MM.1S (cell line): ENCODE data around the gene HS2ST1.

Experiments
- DNase-seq: peaks from one replicate; pipeline ENCODE4 v3.0.0-alpha.2; 2015
- H2AFZ ChIP-seq: fragments of 300-600 bp; sonication (generic); 2 replicates; pipeline ENCODE4 v1.6.0; 2016; ENCODE audit warnings: antibody characterized with exemption, low read length
- H3F3A ChIP-seq: fragments of 300-600 bp; sonication (generic); 2 replicates; pipeline ENCODE4 v1.6.1; 2016; ENCODE audit warnings: mild to moderate bottlenecking, antibody characterized with exemption, low read length, moderate library complexity, mixed read lengths; ENCODE audit not compliant: insufficient read depth
- H3K27ac ChIP-seq: fragments of 300-600 bp; sonication (generic); 2 replicates; pipeline ENCODE4 v1.5.1; 2016; ENCODE audit warnings: mild to moderate bottlenecking, low read length
- H3K27me3 ChIP-seq: fragments of 300-600 bp; sonication (generic); replicated peaks from 2 replicates; pipeline ENCODE4 v1.6.0; 2016; ENCODE audit warnings: low read length; ENCODE audit not compliant: insufficient read depth
- H3K36me3 ChIP-seq: fragments of 300-600 bp; sonication (generic); replicated peaks from 2 replicates; pipeline ENCODE4 v1.6.1; 2016; ENCODE audit warnings: mild to moderate bottlenecking, low read length, mixed read lengths; ENCODE audit not compliant: insufficient read depth
- H3K4me1 ChIP-seq: fragments of 300-600 bp; sonication (generic); 2 replicates; pipeline ENCODE4 v1.6.1; 2016; ENCODE audit warnings: low read length, mixed read lengths
- H3K4me2 ChIP-seq: fragments of 300-600 bp; sonication (generic); 2 replicates; pipeline ENCODE4 v1.6.0; 2016; ENCODE audit warnings: low read depth, low read length
- H3K4me3 ChIP-seq: fragments of 300-600 bp; sonication (generic); 2 replicates; pipeline ENCODE4 v1.5.1; 2016; ENCODE audit warnings: low read length, mixed read lengths
- H3K79me2 ChIP-seq: fragments of 300-600 bp; sonication (generic); 2 replicates; pipeline ENCODE4 v1.6.1; 2016; ENCODE audit warnings: mixed run types, low read length, mixed read lengths
- H3K9ac ChIP-seq: fragments of 300-600 bp; sonication (generic); 2 replicates; pipeline ENCODE4 v1.6.1; 2016; ENCODE audit warnings: low read length, mixed read lengths
- H3K9me2 ChIP-seq: fragments of 300-600 bp; sonication (generic); replicated peaks from 2 replicates; pipeline ENCODE4 v1.6.1; 2016; ENCODE audit warnings: mild to moderate bottlenecking, low read length, mixed read lengths; ENCODE audit not compliant: insufficient read depth
- H3K9me3 ChIP-seq: fragments of 300-600 bp; sonication (generic); replicated peaks from 2 replicates; pipeline ENCODE4 v1.6.1; 2016; ENCODE audit warnings: mild to moderate bottlenecking, low read length, mixed read lengths; ENCODE audit not compliant: insufficient read depth
- H4K20me1 ChIP-seq: fragments of 300-600 bp; sonication (generic); 2 replicates; pipeline ENCODE4 v1.6.1; 2016; ENCODE audit warnings: mild to moderate bottlenecking, low read length, moderate library complexity, mixed read lengths; ENCODE audit not compliant: insufficient read depth
- CTCF ChIP-seq: fragments of 300-600 bp; sonication (generic); IDR thresholded peaks from 2 replicates; pipeline ENCODE4 v1.5.1; 2016; ENCODE audit warnings: antibody characterized with exemption, low read length, mixed read lengths
- EZH2 ChIP-seq: fragments of 300-600 bp; sonication (generic); optimal IDR thresholded peaks from 2 replicates; pipeline ENCODE3; 2017; ENCODE audit warnings: low read depth, mild to moderate bottlenecking, antibody characterized with exemption, low read length, mixed read lengths
- EZH2phosphoT487 ChIP-seq: fragments of 300-600 bp; sonication (generic); IDR thresholded peaks from 2 replicates; pipeline ENCODE4 v1.6.1; 2018; ENCODE audit warnings: antibody characterized with exemption, low read length

Gene HS2ST1

DNA sequence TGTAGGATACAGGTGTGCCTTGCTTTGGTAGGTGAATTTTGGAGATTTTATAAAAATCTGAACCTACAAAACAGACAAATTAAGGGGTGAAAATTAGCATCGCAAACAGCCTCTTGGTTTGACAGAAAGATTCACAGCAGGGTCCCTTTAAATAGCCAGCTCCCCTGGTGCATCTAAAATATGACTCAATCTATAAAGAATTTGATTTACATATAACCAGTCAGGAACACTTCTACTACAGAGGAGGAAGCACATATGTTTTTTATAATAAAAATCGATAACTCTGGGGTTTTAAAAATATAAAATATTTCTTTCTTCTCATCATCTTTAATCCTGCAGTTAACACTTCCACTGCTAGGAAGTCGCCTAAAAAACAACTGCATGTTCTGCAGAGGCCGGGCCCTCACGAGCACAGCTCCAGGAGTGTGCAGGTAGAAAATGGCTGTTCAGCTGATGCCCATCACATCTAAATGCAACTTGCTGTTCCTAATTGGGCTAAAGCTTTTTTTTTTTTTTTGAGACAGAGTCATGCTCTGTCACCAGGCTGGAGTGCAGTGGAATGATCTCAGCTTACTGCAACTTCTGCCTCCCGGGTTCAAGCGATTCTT is 203.4 kb downstream of the HS2ST1 start:
- no peak overlapping the region for H3K27ac ChIP-seq
- DNase-seq: no peak
- TF ChIP-seq EZH2phosphoT487 (no peak), EZH2 (no peak), CTCF (no peak)

DNA sequence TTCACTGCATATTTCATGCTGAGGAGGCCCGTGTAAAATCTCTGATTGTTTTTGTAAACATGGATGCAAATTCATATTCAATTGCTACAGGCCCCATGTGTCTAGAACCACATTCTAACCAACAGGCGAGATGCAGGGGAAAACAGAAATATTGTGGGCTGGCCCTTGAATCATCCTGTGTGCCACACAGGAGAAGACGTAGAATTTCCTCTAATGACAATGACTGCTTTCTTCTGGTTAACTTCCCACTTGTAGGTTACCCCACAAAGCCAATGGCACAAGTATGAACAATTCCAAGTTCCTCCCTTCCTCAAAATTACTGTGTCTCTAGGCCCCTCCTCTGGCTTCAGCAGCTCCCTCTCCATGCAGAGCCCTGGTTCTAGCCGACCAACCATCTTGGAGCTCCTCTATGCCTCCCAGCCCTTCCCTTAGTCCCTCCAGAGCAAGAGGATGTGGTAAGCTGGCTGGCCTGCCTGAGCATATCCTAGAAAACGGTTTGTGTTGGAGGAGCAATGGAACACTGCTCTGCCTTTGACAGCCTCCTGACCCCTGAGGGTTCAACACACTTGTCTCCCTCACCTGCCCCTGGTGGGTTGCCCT is 205.2 kb downstream of the HS2ST1 start:
- Histone ChIP-seq H3K9me2 (no peaks in the 10 kb centered on the region), H3K79me2 (no peaks in the 10 kb centered on the region), H3K4me1 (no peaks in the 10 kb centered on the region), H3K9me3 (no peaks in the 10 kb centered on the region; the same call in 1 of the 2 replicates), H3K36me3 (no peaks in the 10 kb centered on the region), H3F3A (no peaks in the 10 kb centered on the region), H4K20me1 (no peaks in the 10 kb centered on the region), H3K27me3 (no peaks in the 10 kb centered on the region), H2AFZ (no peak overlapping the region), H3K27ac (no peak overlapping the region), H3K4me3 (no peak overlapping the region), H3K9ac (no peak overlapping the region), H3K4me2 (no peak overlapping the region)
- no peak for TF ChIP-seq CTCF
- TF ChIP-seq EZH2phosphoT487: no peak
- TF ChIP-seq EZH2: no peak
- no peak for DNase-seq

More for the DNA sequence above, 203.4 kb downstream of the HS2ST1 start:
- H3K79me2 ChIP-seq: no peaks in the 10 kb centered on the region
- H3K27me3 ChIP-seq: no peaks in the 10 kb centered on the region
- no peak overlapping the region for H2AFZ ChIP-seq
- H3K4me2 ChIP-seq: no peak overlapping the region
- H3F3A ChIP-seq: no peaks in the 10 kb centered on the region
- H3K9ac ChIP-seq: no peak overlapping the region
- H3K36me3 ChIP-seq: no peaks in the 10 kb centered on the region
- H4K20me1 ChIP-seq: no peaks in the 10 kb centered on the region
- no peaks in the 10 kb centered on the region; the same call in 1 of the 2 replicates for H3K9me3 ChIP-seq
- no peaks in the 10 kb centered on the region for H3K4me1 ChIP-seq
- no peaks in the 10 kb centered on the region for H3K9me2 ChIP-seq
- no peak overlapping the region for H3K4me3 ChIP-seq

DNA sequence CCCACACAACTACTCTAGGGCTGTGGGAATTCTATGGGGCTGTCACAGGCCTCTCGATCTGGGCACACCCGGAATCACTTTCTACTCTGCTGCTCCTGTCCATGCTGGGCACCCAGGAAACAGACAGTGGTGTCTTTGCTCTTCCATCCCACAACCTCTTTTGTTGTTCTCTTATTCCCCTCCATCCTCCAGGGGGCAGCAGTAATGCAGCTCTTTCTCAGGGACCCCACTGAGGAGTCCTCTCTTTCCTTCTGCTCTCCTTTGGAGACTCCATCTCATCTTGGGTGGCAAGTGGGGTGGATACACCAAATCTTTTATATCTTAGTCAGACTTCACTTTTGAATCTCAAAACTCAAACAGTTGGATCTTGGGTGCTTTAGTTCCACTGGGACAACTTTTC is 206.3 kb downstream of the HS2ST1 start:
- Histone ChIP-seq H3K27ac (no peak overlapping the region), H3K9me3 (no peaks in the 10 kb centered on the region; the same call in 1 of the 2 replicates), H3K4me1 (no peaks in the 10 kb centered on the region), H3K4me3 (no peak overlapping the region), H3K9ac (no peak overlapping the region), H3K9me2 (no peaks in the 10 kb centered on the region), H3K79me2 (no peaks in the 10 kb centered on the region), H2AFZ (no peak overlapping the region), H3K27me3 (no peaks in the 10 kb centered on the region), H3K4me2 (no peak overlapping the region), H3F3A (no peaks in the 10 kb centered on the region), H3K36me3 (no peaks in the 10 kb centered on the region), H4K20me1 (no peaks in the 10 kb centered on the region)
- no peak for DNase-seq
- TF ChIP-seq EZH2phosphoT487: no peak
- no peak for TF ChIP-seq EZH2
- peak; percentile 42 for TF ChIP-seq CTCF
